Spleen (tissue), 11 donors: ENCODE measurements around the gene RND1. TPM values are rescaled to one million over a fixed set of nuclear protein-coding genes. Genes with fewer than 3 reads are reported as not detected.
A peak's percentile ranks its signal among the peaks of the same experiment; 100 is the strongest.

Source experiments
- DNase-seq: peaks from one replicate; pipeline ENCODE4 v3.0.0-alpha.2; 2020
- H3K27ac ChIP-seq, 8 donors: fragments of 200-600 bp; sonication (generic) in 7 of 8; 1 replicate in 4 of 8; 2 replicates in 4 of 8; pipeline versions ENCODE4 v1.5.0 to v1.8.0; 2016 to 2021; ENCODE audit warnings: inconsistent platforms in 4 of 8, mild to moderate bottlenecking in 4 of 8, moderate library complexity in 1 of 8
- H3K27me3 ChIP-seq, 7 donors: fragments of 200-600 bp; sonication (generic) in 6 of 7; replicated peaks in 1 of 7; 1 replicate in 4 of 7; 2 replicates in 3 of 7; pipeline versions ENCODE4 v1.5.0 to v1.8.0; 2016 to 2021; ENCODE audit warnings: inconsistent platforms in 3 of 7, mild to moderate bottlenecking in 1 of 7
- H3K36me3 ChIP-seq, 6 donors: fragments of 200-600 bp; sonication (generic) in 5 of 6; 1 replicate in 4 of 6; 2 replicates in 2 of 6; pipeline versions ENCODE4 v1.5.0 to v1.8.0; 2016 to 2021; ENCODE audit warnings: inconsistent platforms in 2 of 6
- H3K4me1 ChIP-seq, 6 donors: fragments of 200-600 bp; sonication (generic) in 5 of 6; 1 replicate in 3 of 6; 2 replicates in 3 of 6; pipeline versions ENCODE4 v1.5.0 to v1.8.0; 2016 to 2021; ENCODE audit warnings: inconsistent platforms in 3 of 6
- H3K4me3 ChIP-seq, 8 donors: fragments of 200-600 bp; sonication (generic) in 7 of 8; 1 replicate in 4 of 8; 2 replicates in 4 of 8; pipeline versions ENCODE4 v1.5.0 to v1.8.0; 2016 to 2021; ENCODE audit warnings: inconsistent platforms in 4 of 8, mild to moderate bottlenecking in 4 of 8, moderate library complexity in 2 of 8
- H3K9me3 ChIP-seq, 8 donors: fragments of 200-600 bp; sonication (generic) in 7 of 8; 1 replicate in 4 of 8; 2 replicates in 4 of 8; pipeline versions ENCODE4 v1.5.0 to v1.8.0; 2016 to 2021; ENCODE audit warnings: inconsistent platforms in 4 of 8
- CTCF ChIP-seq, 11 experiments: fragments of 200-600 bp in 7 of 11; fragments of 450-650 bp in 4 of 11; sonication (generic) in 4 of 11; IDR thresholded peaks in 8 of 11; conservative IDR thresholded peaks in 3 of 11; 1 replicate in 7 of 11; 2 replicates in 4 of 11; pipeline versions ENCODE4 v1.4.0 to v1.8.0; 2016 to 2021; ENCODE audit warnings: antibody characterized with exemption in 11 of 11, inconsistent platforms in 4 of 11, mild to moderate bottlenecking in 1 of 11
- POLR2A ChIP-seq, 3 donors: fragments of 450-650 bp; IDR thresholded peaks; one replicate each; pipeline ENCODE4 v1.5.1; 2017; ENCODE audit warnings: antibody characterized with exemption in 3 of 3, mild to moderate bottlenecking in 1 of 3
- POLR2AphosphoS5 ChIP-seq, 3 donors: sonication (generic); formaldehyde crosslinking; IDR thresholded peaks; one replicate each; pipeline ENCODE4 v1.5.1; 2017; ENCODE audit warnings: antibody characterized with exemption in 3 of 3
- WGBS, 5 donors: extraction: QIAGEN DNeasy Blood & Tissue Kit in 3 of 5; methylation state at CpG; one replicate each; pipeline versions ENCODE4 v1.1.5 to v1.1.7; 2013 to 2018; 5-methylcytosine and 5-hydroxymethylcytosine counted together
- intact Hi-C: fragments of 100-400 bp; cut with DNase I; formaldehyde crosslinking; loops from one replicate; pipeline ENCODE4 v1.15.0; 2023; ENCODE audit warnings: low total_unique reads
- polyA plus RNA-seq, 3 donors: library from polyadenylated mRNA; stranded (reverse); fragments of 200-250 nt; gene quantifications; one replicate each; pipeline ENCODE4 v1.2.1, GENCODE V29; 2013
- total RNA-seq, 7 donors: library from RNA; depleted of rRNA in 3 of 7; stranded (reverse); fragments of >200 nt in 3 of 7; fragmentation: NEBNext Ultra II Directional in 4 of 7; extraction: Animal tissue kit (Norgen Biotek cat#: 25700) in 4 of 7; gene quantifications; one replicate each; pipeline versions ENCODE4 v1.1.0 to v1.2.1, GENCODE V29; 2016 to 2021
- donor health status: healthy with polysubstance abuse.
- donor health status: DM: no; HTN: no; CAD: no; lungs with moderate emphysema.
- donor health status: DM: no; HTN: no; CAD: no.
- donor health status: Bipolar disorder and iron deficiency.
- donor health status: healthy.
- donor health status: DM: no; HTN: no; CAD: no.
- donor health status: DM: yes; HTN: yes; CAD: no.

The RND1 gene
- total and polyA plus RNA-seq, 10 donors = 0.65 to 3.0 (median 1.0) TPM

GRCh38 chr12:48816143-48816854, 49.4 kb downstream of the RND1 start:
- TF ChIP-seq POLR2A (IDR thresholded peaks at IDR 0.05) (no peak), POLR2AphosphoS5 (IDR thresholded peaks at IDR 0.05) (no peak)
- intact Hi-C loops = no loop called here
- Histone ChIP-seq H3K36me3 (no peaks in the 10 kb centered on the region), H3K4me1 (peaks cover 2 to 80% (median 49%) of the 10 kb centered on the region in 6 donors), H3K27ac (peak overlapping the region in 2 of 8 donors; percentile 84 to 87), H3K9me3 (no peaks in the 10 kb centered on the region), H3K4me3 (peak overlapping the region in 3 of 8 donors; percentile 69 to 95 (median 93)), H3K27me3 (peaks cover 0 to 43% (median 5%) of the 10 kb centered on the region in 7 donors)
- no peak for DNase-seq
- 88 to 100% (median 96%) methylated on average over 3 of the region's 3 CpGs for WGBS, 5 donors

GRCh38 chr12:48815126-48816110, 50.3 kb downstream of the RND1 start:
- H3K27ac ChIP-seq = peak overlapping the region; percentile 72 to 87 (median 80)
- H3K4me1 ChIP-seq = peaks cover 2 to 85% (median 51%) of the 10 kb centered on the region in 6 donors
- 1 to 2% (median 2%) methylated on average over 50 to 54 of the region's 54 CpGs for WGBS, 5 donors
- peak; percentile 83 for DNase-seq
- peak overlapping the region; percentile 65 to 95 (median 82) for H3K4me3 ChIP-seq
- no peaks in the 10 kb centered on the region for H3K36me3 ChIP-seq
- no peaks in the 10 kb centered on the region for H3K9me3 ChIP-seq
- no peak for TF ChIP-seq POLR2A (IDR thresholded peaks at IDR 0.05)
- peak; percentile 40 to 59 (median 49) for TF ChIP-seq POLR2AphosphoS5 (IDR thresholded peaks at IDR 0.05)
- intact Hi-C loops = no loop called here
- H3K27me3 ChIP-seq = peaks cover 0 to 43% (median 5%) of the 10 kb centered on the region in 7 donors

- peak; percentile 96 for DNase-seq
- no peaks in the 10 kb centered on the region for H3K9me3 ChIP-seq
- no peaks in the 10 kb centered on the region for H3K36me3 ChIP-seq
- peaks cover 0 to 42% (median 5%) of the 10 kb centered on the region in 7 donors for H3K27me3 ChIP-seq
- peak overlapping the region; percentile 72 to 87 (median 80) for H3K27ac ChIP-seq
- TF ChIP-seq CTCF (IDR thresholded peaks at IDR 0.05 in 8 of 11, conservative IDR thresholded peaks at IDR 0.05 in 3 of 11) (peak; percentile 84 to 100 (median 99)), POLR2AphosphoS5 (IDR thresholded peaks at IDR 0.05) (peak; percentile 69 to 76 (median 70)), POLR2A (IDR thresholded peaks at IDR 0.05) (no peak)
- 0 to 2% (median 1%) methylated on average over 42 to 70 of the region's 70 CpGs for WGBS, 5 donors
- intact Hi-C loops = no loop called here
- H3K4me1 ChIP-seq = peaks cover 2 to 83% (median 51%) of the 10 kb centered on the region in 6 donors
- peak overlapping the region; percentile 65 to 95 (median 82) for H3K4me3 ChIP-seq
Measured at GRCh38 chr12:48814262-48815125, 51.2 kb downstream of the RND1 start.

- no peak for DNase-seq
- TF ChIP-seq POLR2AphosphoS5 (IDR thresholded peaks at IDR 0.05) (no peak), POLR2A (IDR thresholded peaks at IDR 0.05) (no peak), CTCF (IDR thresholded peaks at IDR 0.05 in 8 of 11, conservative IDR thresholded peaks at IDR 0.05 in 3 of 11) (no peak)
- Histone ChIP-seq H3K27ac (peak overlapping the region; percentile 72 to 87 (median 80)), H3K4me3 (peak overlapping the region in 7 of 8 donors; percentile 65 to 95 (median 87)), H3K27me3 (peaks cover 0 to 33% (median 5%) of the 10 kb centered on the region in 7 donors), H3K36me3 (no peaks in the 10 kb centered on the region), H3K4me1 (peaks cover 2 to 74% (median 45%) of the 10 kb centered on the region in 6 donors), H3K9me3 (no peaks in the 10 kb centered on the region)
- intact Hi-C loops = no loop called here
- WGBS, 5 donors = 27 to 38% (median 32%) methylated on average over 18 of the region's 18 CpGs
Measured at GRCh38 chr12:48813465-48814261, 52.0 kb downstream of the RND1 start.
